Progenitor cell of endocrine pancreas (in vitro differentiated cells): ENCODE results near the gene KLRC4. TPM values are rescaled to one million over a fixed set of nuclear protein-coding genes. Genes with fewer than 3 reads are reported as not detected.
"Not testable (repeated sequence)": the region's sequence is repeated elsewhere in the genome, so short reads cannot be mapped to it uniquely, and the experiment has no call there.

Experiments
- DNase-seq: peaks from one replicate; pipeline ENCODE4 v3.0.0; 2021; ENCODE audit warnings: low spot score; ENCODE audit not compliant: unreplicated experiment
- H3K27ac Mint-ChIP-seq: 2 replicates; pipeline ENCODE4 v1.8.0; 2021; ENCODE audit warnings: mild to moderate bottlenecking, moderate library complexity, mixed read lengths
- H3K27me3 Mint-ChIP-seq: 2 replicates; pipeline ENCODE4 v1.8.0; 2021; ENCODE audit warnings: mixed read lengths
- H3K36me3 Mint-ChIP-seq: 2 replicates; pipeline ENCODE4 v1.8.0; 2022; ENCODE audit warnings: mixed read lengths; ENCODE audit not compliant: insufficient read depth
- H3K4me1 Mint-ChIP-seq: 2 replicates; pipeline ENCODE4 v1.8.0; 2021; ENCODE audit warnings: low read depth, mixed read lengths
- H3K4me3 Mint-ChIP-seq: 2 replicates; pipeline ENCODE4 v1.8.0; 2021; ENCODE audit warnings: low read depth, mild to moderate bottlenecking, moderate library complexity, mixed read lengths
- H3K9me3 Mint-ChIP-seq: 2 replicates; pipeline ENCODE4 v1.8.0; 2021; ENCODE audit warnings: low read depth, mixed read lengths
- CTCF ChIP-seq: fragments of 200-600 bp; sonication (generic); IDR thresholded peaks from one replicate; pipeline ENCODE4 v1.5.0; 2021; ENCODE audit warnings: antibody characterized with exemption, mild to moderate bottlenecking; ENCODE audit not compliant: unreplicated experiment
- total RNA-seq: library from RNA; stranded (reverse); gene quantifications from 2 replicates; pipeline ENCODE4 v1.2.1, GENCODE V29; 2021

KLRC4 gene
- total RNA-seq, 1 donor from 2014 or later = not detected

- no peak for TF ChIP-seq CTCF
- H3K4me3 Mint-ChIP-seq = no peak overlapping the region
- H3K4me1 Mint-ChIP-seq = peaks cover 15% of the 10 kb centered on the region
- H3K9me3 Mint-ChIP-seq = no peaks in the 10 kb centered on the region
- DNase-seq = no peak
- no peak overlapping the region for H3K27ac Mint-ChIP-seq
- peaks cover 1% of the 10 kb centered on the region for H3K36me3 Mint-ChIP-seq
- no peaks in the 10 kb centered on the region for H3K27me3 Mint-ChIP-seq
Measured at GRCh38 chr12:10392394-10392930, 17.1 kb downstream of the KLRC4 start.

- not testable (repeated sequence) for H3K4me3 Mint-ChIP-seq, H3K27me3 Mint-ChIP-seq, H3K9me3 Mint-ChIP-seq, DNase-seq, H3K36me3 Mint-ChIP-seq, H3K27ac Mint-ChIP-seq
- peaks cover 14% of the 10 kb centered on the region for H3K4me1 Mint-ChIP-seq
Measured at GRCh38 chr12:10390991-10391390, 18.6 kb downstream of the KLRC4 start.

- Mint-ChIP-seq H3K27ac (no peak within 1 kb of the TSS), H3K9me3 (peaks cover 2% of the 10 kb centered on the region), H3K27me3 (no peaks in the 10 kb centered on the region), H3K4me3 (no peak within 1 kb of the TSS), H3K36me3 (peaks cover 2% of the 10 kb centered on the region), H3K4me1 (peaks cover 4% of the 10 kb centered on the region)
- TF ChIP-seq CTCF = no peak
- DNase-seq = no peak
Measured at GRCh38 chr12:10389904-10390303, 19.7 kb downstream of the KLRC4 start, which contains the start of gene KLRK1. TSS of gene KLRK1 (minus strand) at chr12:10390041. CDS start at chr12:10388810, 1,231 bp downstream.

GRCh38 chr12:10388624-10389413, 20.7 kb downstream of the KLRC4 start:
- peaks cover 11% of the 10 kb centered on the region for H3K9me3 Mint-ChIP-seq
- no peak overlapping the region for H3K4me3 Mint-ChIP-seq
- no peaks in the 10 kb centered on the region for H3K4me1 Mint-ChIP-seq
- H3K27ac Mint-ChIP-seq = no peak overlapping the region
- TF ChIP-seq CTCF = no peak
- peaks cover 6% of the 10 kb centered on the region for H3K36me3 Mint-ChIP-seq
- H3K27me3 Mint-ChIP-seq = no peaks in the 10 kb centered on the region
- DNase-seq = no peak

- H3K4me3 Mint-ChIP-seq, H3K4me1 Mint-ChIP-seq, DNase-seq, H3K27me3 Mint-ChIP-seq, H3K27ac Mint-ChIP-seq: not testable (repeated sequence)
- Mint-ChIP-seq H3K36me3 (peaks cover 15% of the 10 kb centered on the region), H3K9me3 (peaks cover 16% of the 10 kb centered on the region)
Measured at GRCh38 chr12:10387498-10387897, 22.1 kb downstream of the KLRC4 start.

- TF ChIP-seq CTCF = no peak
- Mint-ChIP-seq H3K27me3 (no peaks in the 10 kb centered on the region), H3K27ac (no peak overlapping the region), H3K36me3 (peaks cover 17% of the 10 kb centered on the region), H3K4me3 (no peak overlapping the region), H3K9me3 (peaks cover 16% of the 10 kb centered on the region), H3K4me1 (no peaks in the 10 kb centered on the region)
- DNase-seq = no peak
Measured at GRCh38 chr12:10386857-10387256, 22.7 kb downstream of the KLRC4 start.
